ENCODE measurements around the gene MXRA8. TPM values are rescaled to one million over a fixed set of nuclear protein-coding genes. Genes with fewer than 3 reads are reported as not detected.

MXRA8 gene
- total RNA-seq, 1 experiment from 2014 or later = 25.3 TPM

GRCh38 chr1:1341549-1342021, 16.8 kb downstream of the MXRA8 start:
- H3K27me3 ChIP-seq (ENCODE audit: low read length) = no peaks in the 10 kb centered on the region
- peaks cover 5% of the 10 kb centered on the region; the same call in 1 of the 2 replicates for H4K20me1 ChIP-seq (ENCODE audit: low read length)
- no peak overlapping the region for H2AFZ ChIP-seq (ENCODE audit: low read length)
- intact Hi-C loops (cut with micrococcal nuclease) = no loop called here
- H3K79me2 ChIP-seq (ENCODE audit: low read length) = peaks cover 55% of the 10 kb centered on the region
- no peak overlapping the region for H3K4me2 ChIP-seq (ENCODE audit: low read length)
- H3K4me3 ChIP-seq (ENCODE audit: low read length) = no peak overlapping the region
- no peak overlapping the region for H3K9ac ChIP-seq (ENCODE audit: low read length)
- TF ChIP-seq CTCF (conservative IDR thresholded peaks at IDR 0.05; ENCODE audit: low read depth, low read length) = no peak
- TF ChIP-seq EZH2phosphoT487 (IDR thresholded peaks at IDR 0.05; ENCODE audit: borderline replicate concordance, low read length) = no peak
- no peak for TF ChIP-seq EZH2 (IDR thresholded peaks at IDR 0.05; ENCODE audit: low read length, unreplicated experiment)
- ATAC-seq = no peak
- H3K9me2 ChIP-seq (replicated peaks; ENCODE audit: low read length) = no peaks in the 10 kb centered on the region
- peaks cover 34% of the 10 kb centered on the region for H3K4me1 ChIP-seq (ENCODE audit: insufficient read depth, low read length)
- POLR2A ChIA-PET (ENCODE audit: unreplicated experiment) = no interaction called here
- H3K9me3 ChIP-seq (ENCODE audit: low read length) = no peaks in the 10 kb centered on the region
- H3K36me3 ChIP-seq (ENCODE audit: low read depth, low read length) = peaks cover 50% of the 10 kb centered on the region
- DNase-seq = no peak
- H3F3A ChIP-seq (ENCODE audit: low read length, unreplicated experiment) = no peaks in the 10 kb centered on the region
- BruUV-seq (replicated peaks) = no TSS peak
- CTCF ChIA-PET = no interaction called here
- H3K27ac ChIP-seq (ENCODE audit: low read length) = no peak overlapping the region

GRCh38 chr1:1340791-1341548, 17.4 kb downstream of the MXRA8 start:
- Histone ChIP-seq H3K9me3 (ENCODE audit: low read length) (no peaks in the 10 kb centered on the region), H3K27ac (ENCODE audit: low read length) (no peak overlapping the region), H3K4me3 (ENCODE audit: low read length) (no peak overlapping the region), H4K20me1 (ENCODE audit: low read length) (peaks cover 5% of the 10 kb centered on the region; the same call in 1 of the 2 replicates), H3K27me3 (ENCODE audit: low read length) (no peaks in the 10 kb centered on the region), H3K79me2 (ENCODE audit: low read length) (peaks cover 49% of the 10 kb centered on the region), H3K9ac (ENCODE audit: low read length) (no peak overlapping the region), H3K4me2 (ENCODE audit: low read length) (no peak overlapping the region), H3K9me2 (replicated peaks; ENCODE audit: low read length) (no peaks in the 10 kb centered on the region), H3K36me3 (ENCODE audit: low read depth, low read length) (peaks cover 56% of the 10 kb centered on the region), H2AFZ (ENCODE audit: low read length) (no peak overlapping the region), H3K4me1 (ENCODE audit: insufficient read depth, low read length) (peaks cover 28% of the 10 kb centered on the region), H3F3A (ENCODE audit: low read length, unreplicated experiment) (no peaks in the 10 kb centered on the region)
- ATAC-seq = no peak
- intact Hi-C loops (cut with micrococcal nuclease) = no loop called here
- TF ChIP-seq EZH2 (IDR thresholded peaks at IDR 0.05; ENCODE audit: low read length, unreplicated experiment) (no peak), CTCF (conservative IDR thresholded peaks at IDR 0.05; ENCODE audit: low read depth, low read length) (no peak), EZH2phosphoT487 (IDR thresholded peaks at IDR 0.05; ENCODE audit: borderline replicate concordance, low read length) (no peak)
- no TSS peak for BruUV-seq (replicated peaks)
- DNase-seq = no peak
- ChIA-PET CTCF (no interaction called here), POLR2A (ENCODE audit: unreplicated experiment) (no interaction called here)

GRCh38 chr1:1340185-1340584, 18.2 kb downstream of the MXRA8 start:
- H3K4me1 ChIP-seq (ENCODE audit: insufficient read depth, low read length) = peaks cover 20% of the 10 kb centered on the region
- no peak for ATAC-seq
- H3K4me3 ChIP-seq (ENCODE audit: low read length) = no peak overlapping the region
- H3K4me2 ChIP-seq (ENCODE audit: low read length) = no peak overlapping the region
- H3K9me2 ChIP-seq (replicated peaks; ENCODE audit: low read length) = no peaks in the 10 kb centered on the region
- ChIA-PET POLR2A (ENCODE audit: unreplicated experiment) (no interaction called here), CTCF (no interaction called here)
- no peak overlapping the region for H2AFZ ChIP-seq (ENCODE audit: low read length)
- no peaks in the 10 kb centered on the region for H3K9me3 ChIP-seq (ENCODE audit: low read length)
- DNase-seq = no peak
- H3K79me2 ChIP-seq (ENCODE audit: low read length) = peaks cover 41% of the 10 kb centered on the region
- no TSS peak for BruUV-seq (replicated peaks)
- no peaks in the 10 kb centered on the region for H3K27me3 ChIP-seq (ENCODE audit: low read length)
- no peak overlapping the region for H3K27ac ChIP-seq (ENCODE audit: low read length)
- H4K20me1 ChIP-seq (ENCODE audit: low read length) = peaks cover 5% of the 10 kb centered on the region; the same call in 1 of the 2 replicates
- peaks cover 62% of the 10 kb centered on the region for H3K36me3 ChIP-seq (ENCODE audit: low read depth, low read length)
- no peaks in the 10 kb centered on the region for H3F3A ChIP-seq (ENCODE audit: low read length, unreplicated experiment)
- intact Hi-C loops (cut with micrococcal nuclease) = no loop called here
- TF ChIP-seq EZH2phosphoT487 (IDR thresholded peaks at IDR 0.05; ENCODE audit: borderline replicate concordance, low read length) (no peak), EZH2 (IDR thresholded peaks at IDR 0.05; ENCODE audit: low read length, unreplicated experiment) (no peak), CTCF (conservative IDR thresholded peaks at IDR 0.05; ENCODE audit: low read depth, low read length) (no peak)
- no peak overlapping the region for H3K9ac ChIP-seq (ENCODE audit: low read length)

All from PC-3 (cell line).